ENCODE data around the gene CDYL2. TPM values are rescaled to one million over a fixed set of nuclear protein-coding genes. Genes with fewer than 3 reads are reported as not detected.

CDYL2 gene
- total and polyA plus RNA-seq, 5 donors, result 0.77 to 5.1 (median 3.4) TPM

DNA sequence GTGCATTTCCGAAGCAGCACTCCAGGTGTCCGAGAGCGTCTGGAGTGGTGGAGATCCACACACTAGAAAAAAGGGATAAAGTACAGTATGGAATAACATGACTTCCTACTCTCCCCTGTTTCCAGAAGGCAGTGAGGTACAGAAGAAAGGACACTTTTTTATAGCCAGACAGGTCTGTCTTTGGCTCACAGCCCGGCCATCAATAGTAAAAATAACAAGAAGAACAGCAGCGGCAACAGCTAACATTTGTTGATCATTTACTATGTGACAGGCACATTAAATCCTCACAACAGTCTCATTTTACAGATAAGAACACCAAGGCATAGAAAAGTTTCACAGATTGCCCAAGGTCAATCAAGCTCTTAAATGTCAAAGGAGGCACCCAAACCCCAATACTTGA, 247.4 kb downstream of the CDYL2 start:
- 81% methylated on average over 5 of the region's 5 CpGs for WGBS
- intact Hi-C loops (cut with DNase I), result no loop called here
- DNase-seq, result no peak

DNA sequence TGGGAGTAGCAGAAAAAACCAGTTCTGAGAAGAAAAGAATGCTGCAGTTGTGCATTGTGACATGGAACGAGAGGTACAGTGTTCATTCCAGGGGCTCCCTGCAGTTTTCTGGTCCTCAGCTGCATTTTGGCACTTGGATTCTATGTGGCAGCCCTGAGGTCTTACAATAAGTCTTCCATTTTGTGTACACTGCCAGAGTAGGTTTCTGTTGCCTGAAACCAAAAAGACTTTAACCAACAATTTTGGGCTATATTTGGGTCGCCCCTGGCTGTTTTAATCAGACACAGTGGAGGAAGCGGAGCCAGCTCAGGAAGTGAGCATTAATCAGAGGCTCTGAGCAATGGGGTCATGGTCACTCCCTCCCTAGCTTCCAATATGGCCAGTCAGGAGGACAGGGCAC, 247.9 kb downstream of the CDYL2 start:
- H3K4me1 ChIP-seq (ENCODE audit: control insufficient read depth, insufficient read depth, low read length), result no peaks in the 10 kb centered on the region
- DNase-seq (no peak), ATAC-seq (no peak)
- 48% methylated on average over 3 of the region's 3 CpGs for WGBS
- intact Hi-C loops (cut with DNase I), result no loop called here
- H3K27ac ChIP-seq (ENCODE audit: low read length), result no peak overlapping the region
- no peaks in the 10 kb centered on the region for H3K9me3 ChIP-seq (ENCODE audit: control insufficient read depth, low read length)
- no peak overlapping the region for H3K4me3 ChIP-seq (ENCODE audit: low read length)
- H3K27me3 ChIP-seq (ENCODE audit: control insufficient read depth, insufficient read depth), result no peaks in the 10 kb centered on the region

More for the DNA sequence above, 247.4 kb downstream of the CDYL2 start:
- no peak for ATAC-seq
- no peaks in the 10 kb centered on the region for H3K27me3 ChIP-seq (ENCODE audit: control insufficient read depth, insufficient read depth)
- no peak overlapping the region for H3K4me3 ChIP-seq (ENCODE audit: low read length)
- H3K9me3 ChIP-seq (ENCODE audit: control insufficient read depth, low read length), result no peaks in the 10 kb centered on the region
- no peaks in the 10 kb centered on the region for H3K4me1 ChIP-seq (ENCODE audit: control insufficient read depth, insufficient read depth, low read length)
- H3K27ac ChIP-seq (ENCODE audit: low read length), result no peak overlapping the region

DNA sequence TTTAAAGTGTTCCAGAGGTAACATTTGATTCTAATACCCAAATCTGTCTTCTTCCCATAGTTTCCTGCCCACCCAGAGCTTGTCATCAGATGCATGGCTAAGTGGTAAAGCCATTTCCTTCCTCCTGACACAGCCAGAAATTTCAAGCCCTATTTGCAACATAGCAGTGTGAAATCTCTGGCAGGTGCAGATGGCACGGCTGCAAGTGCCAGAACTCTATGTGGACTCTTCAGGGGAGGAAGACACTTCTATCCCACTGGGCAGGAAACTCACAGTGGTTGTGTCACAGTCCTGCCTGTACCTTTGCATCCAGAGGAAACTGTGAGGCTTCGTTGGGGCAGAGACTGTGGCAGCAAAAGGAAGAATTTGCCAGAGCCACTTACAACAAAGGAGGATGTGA, 250.4 kb downstream of the CDYL2 start:
- no peaks in the 10 kb centered on the region for H3K4me1 ChIP-seq (ENCODE audit: control insufficient read depth, insufficient read depth, low read length)
- H3K27ac ChIP-seq (ENCODE audit: low read length), result no peak overlapping the region
- H3K27me3 ChIP-seq (ENCODE audit: control insufficient read depth, insufficient read depth), result no peaks in the 10 kb centered on the region
- WGBS, result 16% methylated on average over 2 of the region's 2 CpGs
- H3K9me3 ChIP-seq (ENCODE audit: control insufficient read depth, low read length), result no peaks in the 10 kb centered on the region
- intact Hi-C loops (cut with DNase I), result no loop called here
- no peak for ATAC-seq
- no peak overlapping the region for H3K4me3 ChIP-seq (ENCODE audit: low read length)
- no peak for DNase-seq

DNA sequence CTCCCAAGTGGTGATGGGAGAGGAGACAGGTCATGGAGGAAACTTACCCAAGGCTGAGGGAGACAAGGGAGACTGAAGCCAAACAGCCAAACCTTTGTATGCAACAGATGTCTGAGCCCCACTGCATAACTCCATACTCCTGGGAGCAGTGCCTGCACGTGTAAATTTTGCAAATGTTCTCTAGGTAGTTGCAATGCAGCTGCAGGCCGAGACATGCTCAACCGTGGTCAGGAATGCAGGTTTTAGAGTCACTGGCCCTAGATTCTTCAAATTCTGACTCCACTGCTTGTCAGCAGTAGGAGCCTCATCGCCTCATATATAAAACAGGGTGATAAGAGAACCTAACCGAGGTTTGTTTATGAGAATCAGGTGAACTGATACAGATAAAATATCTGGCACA, 252.1 kb downstream of the CDYL2 start:
- Histone ChIP-seq H3K4me1 (ENCODE audit: control insufficient read depth, insufficient read depth, low read length) (no peaks in the 10 kb centered on the region), H3K27ac (ENCODE audit: low read length) (no peak overlapping the region), H3K9me3 (ENCODE audit: control insufficient read depth, low read length) (no peaks in the 10 kb centered on the region), H3K27me3 (ENCODE audit: control insufficient read depth, insufficient read depth) (no peaks in the 10 kb centered on the region), H3K4me3 (ENCODE audit: low read length) (no peak overlapping the region)
- DNase-seq (no peak), ATAC-seq (no peak)
- intact Hi-C loops (cut with DNase I), result no loop called here
- 56% methylated on average over 5 of the region's 5 CpGs for WGBS

Other genes starting within 250 kb of the CDYL2 start
- gene CMC2, start 202.3 kb upstream of the CDYL2 start, total RNA-seq, result 100 to 1,000 TPM; 117 to 127 (median 125) TPM
- gene CMC2, start 202.3 kb upstream of the CDYL2 start, polyA plus RNA-seq, result 342 TPM
- gene CENPN, start 202.6 kb upstream of the CDYL2 start, total RNA-seq, result 10 to 100 TPM in 1 of 4 donors, 1 to 10 TPM in 3; 6.4 to 11.8 (median 7.9) TPM
- 4.9 TPM for gene CENPN, start 202.6 kb upstream of the CDYL2 start, polyA plus RNA-seq
- 10 to 100 TPM; 19.9 to 25.7 (median 22.1) TPM for gene ATMIN, start 231.2 kb upstream of the CDYL2 start, total RNA-seq
- 9.4 TPM for gene ATMIN, start 231.2 kb upstream of the CDYL2 start, polyA plus RNA-seq